ENCODE data around the gene MICA. TPM values are rescaled to one million over a fixed set of nuclear protein-coding genes. Genes with fewer than 3 reads are reported as not detected.
"Not testable (repeated sequence)": the region's sequence is repeated elsewhere in the genome, so short reads cannot be mapped to it uniquely, and the experiment has no call there.

MICA gene
- total RNA-seq, 4 donors from 2014 or later = 7.8 to 45.3 (median 19.9) TPM

- Histone ChIP-seq H3K4me1 (peaks cover 28 to 67% (median 44%) of the 10 kb centered on the region in 4 donors), H3K27me3 (no peaks in the 10 kb centered on the region), H3K27ac (peak overlapping the region; percentile 98 to 100 (median 99)), H3K36me3 (no peaks in the 10 kb centered on the region), H3K9me3 (no peaks in the 10 kb centered on the region), H3K4me3 (peak overlapping the region; percentile 67 to 92 (median 79))
- intact Hi-C loops (cut with DNase I; ENCODE audit: low total_unique reads) = no loop called here
- TF ChIP-seq CTCF (IDR thresholded peaks at IDR 0.05) (no peak), EP300 (IDR thresholded peaks at IDR 0.05; ENCODE audit: low read depth) (no peak), POLR2AphosphoS5 (IDR thresholded peaks at IDR 0.05) (peak; percentile 69 to 90 (median 82)), POLR2A (IDR thresholded peaks at IDR 0.05) (peak; percentile 76)
- DNase-seq = peak; percentile 75
- in situ Hi-C loops (cut with MboI; ENCODE audit: low pct_ligation_motif_present in 1 of 4, low pct_unique_long_range_greater_than_20kb in 1 of 4, low sequenced_read_pairs in 3 of 4) = loop anchor here in 2 of 4 donors (5.0 kb wide), 1 partner anchor 41 kb away; no protein-coding TSS in a partner anchor
- 27% methylated on average over 4 of the region's 4 CpGs; no CpG with 5 or more reads in 1 of the 2 donors for WGBS, 2 donors (ENCODE audit: low coverage in 1 of 2)
Measured at GRCh38 chr6:31401403-31401802, 2.0 kb upstream of the MICA start.

GRCh38 chr6:31402324-31403282, 792 bp upstream of the MICA start:
- H3K36me3 ChIP-seq = no peaks in the 10 kb centered on the region
- intact Hi-C loops (cut with DNase I; ENCODE audit: low total_unique reads) = no loop called here
- H3K27ac ChIP-seq = peak overlapping the region; percentile 98 to 100 (median 99)
- TF ChIP-seq POLR2A (IDR thresholded peaks at IDR 0.05) (no peak), POLR2AphosphoS5 (IDR thresholded peaks at IDR 0.05) (no peak), CTCF (IDR thresholded peaks at IDR 0.05) (no peak), EP300 (IDR thresholded peaks at IDR 0.05; ENCODE audit: low read depth) (no peak)
- peaks cover 27 to 65% (median 43%) of the 10 kb centered on the region in 4 donors for H3K4me1 ChIP-seq
- H3K4me3 ChIP-seq = peak overlapping the region; percentile 19 to 92 (median 72)
- peak; percentile 38 for DNase-seq
- in situ Hi-C loops (cut with MboI; ENCODE audit: low pct_ligation_motif_present in 1 of 4, low pct_unique_long_range_greater_than_20kb in 1 of 4, low sequenced_read_pairs in 3 of 4) = loop anchor here in 2 of 4 donors (5.0 kb wide), 1 partner anchor 40 kb away; no protein-coding TSS in a partner anchor
- H3K9me3 ChIP-seq = no peaks in the 10 kb centered on the region
- no peaks in the 10 kb centered on the region for H3K27me3 ChIP-seq
- 0 to 8% methylated on average over 14 to 27 of the region's 27 CpGs for WGBS, 2 donors (ENCODE audit: low coverage in 1 of 2)

GRCh38 chr6:31404061-31404364, 618 bp downstream of the MICA start:
- H3K27me3 ChIP-seq; DNase-seq; H3K9me3 ChIP-seq; intact Hi-C loops (cut with DNase I; ENCODE audit: low total_unique reads); H3K36me3 ChIP-seq: not testable (repeated sequence)
- Histone ChIP-seq H3K4me1 (peaks cover 29 to 60% (median 48%) of the 10 kb centered on the region in 4 donors), H3K4me3 (peak overlapping the region; percentile 19 to 92 (median 72)), H3K27ac (peak overlapping the region; percentile 98 to 100 (median 99))
- 27% methylated on average over 13 of the region's 13 CpGs; no CpG with 5 or more reads in 1 of the 2 donors for WGBS, 2 donors (ENCODE audit: low coverage in 1 of 2)
- in situ Hi-C loops (cut with MboI; ENCODE audit: low pct_ligation_motif_present in 1 of 4, low pct_unique_long_range_greater_than_20kb in 1 of 4, low sequenced_read_pairs in 3 of 4) = loop anchor here in 2 of 4 donors (5.0 kb wide), 1 partner anchor 38 kb away; no protein-coding TSS in a partner anchor

GRCh38 chr6:31405996-31406395, 2.6 kb downstream of the MICA start:
- in situ Hi-C loops (cut with MboI; ENCODE audit: low pct_ligation_motif_present in 1 of 4, low pct_unique_long_range_greater_than_20kb in 1 of 4, low sequenced_read_pairs in 3 of 4) = loop anchor here in 1 of 4 donors (5.0 kb wide), 1 partner anchor 36 kb away; no protein-coding TSS in a partner anchor
- 68 to 87% methylated on average over 5 of the region's 5 CpGs for WGBS, 2 donors (ENCODE audit: low coverage in 1 of 2)
- TF ChIP-seq EP300 (IDR thresholded peaks at IDR 0.05; ENCODE audit: low read depth) (no peak), CTCF (IDR thresholded peaks at IDR 0.05) (no peak), POLR2A (IDR thresholded peaks at IDR 0.05) (no peak), POLR2AphosphoS5 (IDR thresholded peaks at IDR 0.05) (no peak)
- intact Hi-C loops (cut with DNase I; ENCODE audit: low total_unique reads) = no loop called here
- Histone ChIP-seq H3K4me1 (peaks cover 29 to 62% (median 49%) of the 10 kb centered on the region in 4 donors), H3K9me3 (no peaks in the 10 kb centered on the region), H3K36me3 (no peaks in the 10 kb centered on the region), H3K27me3 (no peaks in the 10 kb centered on the region), H3K27ac (no peak overlapping the region), H3K4me3 (no peak overlapping the region)
- no peak for DNase-seq
